EL (cell line): ENCODE measurements around the gene FABP3.

Source experiments
- DNase-seq: peaks from one replicate; pipeline ENCODE4 v3.0.0-alpha.2; 2016

FABP3 gene

DNA sequence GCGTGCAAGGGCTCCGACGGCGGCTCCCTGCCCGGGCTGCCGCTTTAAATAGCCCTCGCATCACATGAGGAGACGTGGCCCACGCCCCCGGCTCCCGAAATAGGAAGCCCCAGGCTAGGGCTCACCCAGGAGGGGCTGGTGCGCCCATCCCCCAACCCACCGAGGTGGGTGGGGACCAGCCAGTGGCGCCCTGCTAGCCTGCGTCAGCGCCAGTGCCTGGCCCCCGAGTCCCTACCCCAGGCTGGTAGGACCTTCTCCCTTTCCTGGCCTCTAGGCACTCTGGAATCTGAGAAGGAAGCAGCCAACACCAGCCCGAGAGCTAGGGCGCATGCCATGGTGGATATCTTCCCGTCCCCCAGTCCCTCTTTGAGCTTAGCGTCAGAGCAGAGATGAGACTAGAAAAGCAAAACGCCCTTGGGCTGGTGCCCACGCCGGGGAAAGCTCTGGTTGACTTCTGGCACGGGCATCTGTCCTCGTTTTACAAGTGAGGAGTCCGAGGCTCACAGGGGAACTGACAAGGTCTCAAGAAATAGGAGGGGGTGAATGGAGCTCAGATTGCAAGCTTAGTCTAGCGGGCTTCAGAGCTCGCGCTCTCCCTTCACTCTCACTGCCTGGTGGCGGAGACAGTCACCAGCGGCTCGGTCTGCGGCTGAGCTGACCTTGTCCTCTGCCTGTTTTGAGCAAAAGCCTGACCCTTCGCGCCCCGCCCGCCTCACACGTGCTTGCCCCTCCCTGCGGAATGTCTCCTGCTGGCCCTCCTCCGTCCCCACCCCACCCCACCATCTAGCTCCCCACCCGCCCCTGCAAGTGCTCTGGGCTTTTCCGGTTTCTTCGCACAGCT lies at the start of gene FABP3:
Gene FABP3, minus strand, starts transcription at position 21 of the 841 bp plus-strand sequence. CDS start 62 bp downstream, outside the sequence.
- DNase-seq, result peak; percentile 76

DNA sequence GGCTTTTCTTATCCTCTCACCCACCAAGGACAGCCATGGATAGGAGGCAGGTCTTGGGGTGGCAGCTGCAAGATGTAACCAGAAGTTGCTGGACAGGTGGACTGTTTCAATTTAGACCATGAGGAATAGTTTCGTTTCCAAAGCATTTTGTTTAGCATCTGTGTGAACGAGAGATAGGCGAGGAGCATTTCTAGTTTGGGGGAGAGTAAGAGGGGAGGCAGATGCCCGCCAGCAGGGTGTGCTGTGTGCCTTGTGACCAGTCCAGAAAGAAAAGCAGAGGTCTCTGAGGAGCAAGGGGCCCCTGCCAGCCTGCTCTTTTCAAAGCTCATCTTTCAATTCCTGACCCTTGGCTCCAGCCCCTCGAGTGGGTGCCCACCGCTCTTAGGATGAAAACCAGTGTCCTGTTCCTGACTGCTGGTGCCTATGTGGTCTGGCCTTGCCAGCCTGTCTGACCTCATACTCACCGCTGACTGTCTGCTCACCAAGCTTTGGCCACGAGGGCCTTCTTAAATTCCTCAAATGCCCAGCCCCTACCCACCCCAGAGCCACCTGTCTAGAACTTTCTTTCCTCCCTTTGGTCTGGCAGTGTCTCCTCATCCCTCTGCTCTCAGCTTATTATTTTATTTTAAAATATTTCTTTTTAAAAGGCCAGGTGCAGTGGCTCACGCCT lies 48.6 kb upstream of the FABP3 start:
- peak; percentile 31 for DNase-seq

- no peak for DNase-seq
These were observed 47.8 kb upstream of the FABP3 start for GRCh38 chr1:31420716-31421115.

- DNase-seq, result no peak
These were observed 45.9 kb upstream of the FABP3 start for GRCh38 chr1:31418626-31419323.

DNA sequence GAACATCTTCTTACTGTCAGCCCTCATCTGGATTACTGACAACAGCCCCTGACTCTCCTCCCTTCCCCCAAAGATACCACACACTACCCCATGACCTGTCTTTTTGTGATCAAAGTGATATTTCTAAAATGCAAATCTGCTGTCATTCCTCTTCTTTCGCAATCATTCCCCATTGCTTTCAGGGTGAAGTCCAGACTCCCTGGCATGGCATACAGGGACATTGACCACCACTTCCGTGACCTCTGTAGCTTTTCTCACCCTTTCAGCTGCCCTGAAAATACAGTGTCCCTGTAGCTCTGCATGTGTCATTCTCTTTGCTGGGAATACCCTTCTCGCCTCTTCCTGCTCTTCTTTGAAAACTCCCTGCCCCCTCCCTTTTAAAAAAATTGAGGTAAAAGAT lies 44.3 kb upstream of the FABP3 start:
- no peak for DNase-seq

- DNase-seq, result no peak
These were observed 43.3 kb upstream of the FABP3 start for GRCh38 chr1:31416101-31416736.

GRCh38 chr1:31415658-31416057 lies 42.8 kb upstream of the FABP3 start:
- DNase-seq, result no peak

DNA sequence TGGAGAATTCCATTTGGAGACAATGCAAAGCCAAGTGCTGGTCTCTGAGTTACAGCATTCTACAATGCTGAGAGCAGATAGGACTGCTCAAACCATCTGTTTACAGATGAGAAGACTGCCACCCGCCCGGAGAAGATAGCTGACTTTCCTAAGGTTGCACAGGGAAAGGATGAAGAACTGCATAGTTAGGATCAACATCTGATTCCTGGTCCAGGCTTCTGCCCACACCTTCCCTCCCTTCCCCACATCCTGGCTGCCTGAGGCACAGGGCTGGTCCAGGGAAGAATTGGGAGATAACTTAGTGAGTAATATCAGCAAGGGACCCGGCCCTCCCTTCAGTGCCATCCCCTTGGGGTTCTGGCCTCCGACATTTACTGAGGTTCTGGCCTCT lies 42.1 kb upstream of the FABP3 start:
- no peak for DNase-seq

- peak; percentile 66 for DNase-seq
These were observed 40.6 kb upstream of the FABP3 start for GRCh38 chr1:31413405-31414001.

DNA sequence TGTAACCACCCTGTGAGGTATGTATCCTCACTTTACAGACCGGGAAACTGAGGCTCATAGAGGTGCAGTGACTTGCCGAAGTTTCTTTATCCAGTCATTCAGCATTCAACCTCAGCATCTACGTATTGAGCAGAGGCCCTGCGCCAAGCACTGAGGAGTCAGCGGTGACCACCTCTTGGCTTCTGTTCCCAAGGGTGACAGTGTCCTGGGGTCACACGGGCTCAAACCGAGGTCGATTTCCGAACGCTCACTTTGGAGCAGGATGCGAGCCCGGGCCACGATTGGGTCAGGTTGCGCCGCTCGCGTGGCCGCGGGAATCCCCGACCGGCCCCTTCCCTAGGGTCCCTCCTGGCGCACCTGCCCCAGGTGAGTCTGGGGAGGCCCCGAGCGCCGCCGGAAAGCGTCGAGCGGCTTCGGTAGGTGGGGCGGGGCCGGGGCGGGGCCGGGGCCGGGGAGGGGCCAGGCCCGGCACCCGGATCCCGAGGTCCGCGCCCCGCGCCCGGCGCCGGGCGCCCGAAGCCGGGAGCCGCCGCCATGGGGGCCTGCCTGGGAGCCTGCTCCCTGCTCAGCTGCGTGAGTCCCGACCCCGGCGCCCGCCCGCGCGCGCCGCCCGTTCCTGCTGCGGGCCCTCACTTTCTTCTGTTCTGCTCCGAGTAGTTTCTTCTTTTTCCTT lies 40.0 kb upstream of the FABP3 start, which contains the start of gene SERINC2:
Gene SERINC2, plus strand, starts transcription at position 482 of the 673 bp plus-strand sequence. Its CDS starts 53 bp downstream, at position 535.
- peak; percentile 33 for DNase-seq

DNA sequence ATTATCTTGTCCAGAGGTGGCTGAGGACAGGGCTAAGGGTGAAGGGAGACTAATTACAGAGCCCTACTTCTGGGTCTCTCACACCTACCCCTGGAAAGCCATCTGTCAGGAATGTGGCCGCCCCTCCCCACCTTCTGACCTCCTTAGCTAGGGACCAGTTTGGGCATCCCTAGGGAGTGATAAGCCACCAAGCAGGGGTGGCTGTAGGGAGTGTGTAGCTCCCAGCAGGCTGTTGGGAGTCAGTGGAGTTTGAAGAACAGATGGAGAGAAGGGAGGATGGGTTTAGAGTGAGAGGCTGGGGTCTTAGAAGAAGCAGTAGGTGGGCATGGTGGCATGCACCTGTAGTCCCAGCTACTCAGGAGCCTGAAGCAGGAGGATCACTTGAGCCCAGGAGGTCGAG lies 39.3 kb upstream of the FABP3 start:
- no peak for DNase-seq

DNA sequence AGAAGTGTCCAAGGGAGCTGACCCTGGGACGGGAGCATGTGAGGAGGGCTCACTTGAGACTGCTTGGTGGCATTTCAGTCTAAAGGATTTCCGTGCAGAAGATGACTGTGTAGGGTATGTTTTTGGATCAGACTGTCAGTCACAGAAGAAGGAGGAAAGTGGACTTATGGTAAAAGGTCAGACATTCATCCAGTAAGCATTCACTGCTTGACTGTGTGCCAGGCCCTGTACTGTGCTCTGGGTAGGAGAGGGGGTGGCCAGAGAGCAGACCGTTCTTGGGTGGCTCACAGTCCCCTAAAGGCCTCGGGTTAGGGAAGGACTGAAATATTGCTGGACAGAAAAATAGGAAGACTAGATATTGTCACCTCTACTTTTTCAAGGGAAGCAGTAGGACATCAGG lies 38.0 kb upstream of the FABP3 start:
- peak; percentile 70 for DNase-seq

DNA sequence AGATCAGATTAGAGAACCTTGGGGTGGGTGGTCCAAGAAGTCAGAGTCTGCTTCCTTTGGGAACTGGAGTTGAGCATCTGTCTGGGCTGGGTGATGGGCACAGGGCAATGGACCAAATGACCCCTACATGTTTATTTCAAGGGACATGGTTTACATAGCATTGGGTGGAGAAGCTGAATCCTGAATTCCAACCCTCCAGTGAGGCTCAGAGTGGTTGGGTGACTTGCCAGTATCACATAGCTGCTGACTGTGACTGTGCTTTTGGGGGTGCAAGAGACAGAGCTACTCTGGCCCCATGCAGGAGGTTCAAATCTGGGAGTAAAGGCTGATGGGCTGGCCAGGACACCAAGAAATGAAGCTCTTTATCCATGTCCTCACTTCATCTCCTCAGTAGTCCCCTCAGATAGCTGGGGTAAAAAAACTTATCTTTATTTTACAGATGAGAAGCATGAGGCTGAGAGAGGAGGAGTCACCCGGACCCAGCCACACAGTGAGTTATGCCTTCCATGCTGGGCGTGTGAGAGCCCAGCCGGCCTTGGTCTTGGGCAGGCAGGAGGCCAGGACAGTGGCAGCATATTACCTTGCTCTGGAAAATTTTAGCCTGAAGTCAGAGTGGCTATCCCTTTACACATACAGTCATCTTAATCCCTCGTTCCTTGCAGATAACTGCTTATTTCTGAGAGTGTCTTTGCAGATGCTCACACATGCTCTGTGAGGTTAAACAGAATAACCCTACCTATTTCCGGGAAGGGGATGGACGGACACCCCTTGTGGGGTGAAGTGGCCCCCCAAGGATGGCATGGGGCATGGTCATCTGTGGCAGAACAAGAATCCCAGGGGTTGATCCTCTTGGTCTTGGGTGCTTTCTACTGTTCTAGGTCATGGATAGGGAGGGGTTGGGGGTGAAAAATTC lies 37.3 kb upstream of the FABP3 start:
- peak; percentile 22 for DNase-seq

- DNase-seq, result no peak
These were observed 36.0 kb upstream of the FABP3 start for GRCh38 chr1:31408788-31409318.

DNA sequence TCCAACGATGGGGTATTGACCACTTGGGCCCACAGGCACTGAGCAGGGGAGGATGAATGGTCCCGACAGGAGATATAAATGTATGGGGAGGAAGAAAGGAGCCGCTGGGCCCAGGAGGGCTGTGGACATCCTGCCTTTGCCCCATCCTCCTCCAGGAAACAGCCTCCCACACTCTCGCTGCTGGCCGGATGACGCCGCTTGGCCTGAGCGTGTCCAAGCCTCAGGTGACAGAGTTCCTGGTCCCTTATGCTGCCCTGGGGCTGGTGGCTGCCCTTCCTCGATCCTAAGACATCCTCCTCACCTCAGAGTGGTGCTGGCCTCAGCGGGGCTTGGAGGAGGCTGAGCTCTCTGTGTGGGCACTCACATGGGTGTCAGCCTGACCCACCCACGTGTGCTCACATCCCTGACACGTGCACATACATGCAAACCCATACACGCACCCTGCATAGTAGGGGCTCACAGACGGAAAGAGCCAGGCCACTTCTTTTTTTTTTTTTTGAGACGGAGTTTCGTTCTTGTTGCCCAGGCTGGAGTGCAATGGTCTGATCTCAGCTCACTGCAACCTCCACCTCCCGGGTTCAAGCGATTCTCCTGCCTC lies 34.3 kb upstream of the FABP3 start:
- no peak for DNase-seq

GRCh38 chr1:31405578-31406245 lies 32.8 kb upstream of the FABP3 start:
- DNase-seq, result no peak

- no peak for DNase-seq
These were observed 28.4 kb upstream of the FABP3 start for GRCh38 chr1:31401241-31401640.

- peak; percentile 72 for DNase-seq
These were observed 27.5 kb upstream of the FABP3 start for GRCh38 chr1:31400393-31400792.

DNA sequence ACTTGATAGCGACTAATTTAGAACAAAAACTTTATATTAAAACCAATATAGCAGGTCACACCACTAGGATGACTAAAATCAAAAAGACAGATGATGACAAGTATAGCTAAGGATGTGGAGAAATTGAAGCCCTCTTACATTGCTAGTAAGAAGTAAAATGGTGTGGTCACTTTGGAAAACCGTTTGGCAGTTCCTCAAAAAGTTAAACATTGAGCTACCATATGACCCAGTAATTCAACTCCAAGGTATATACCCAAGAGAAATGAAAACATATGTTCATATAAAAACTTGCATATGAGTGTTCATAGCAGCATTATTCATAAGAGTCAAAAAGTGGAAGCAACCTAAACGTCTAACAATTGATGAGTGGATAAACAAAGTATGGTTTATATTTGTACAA lies 27.1 kb upstream of the FABP3 start:
- no peak for DNase-seq

GRCh38 chr1:31398246-31398645 lies 25.4 kb upstream of the FABP3 start:
- no peak for DNase-seq
